Measurements from ENCODE around the gene HERPUD1. TPM values are rescaled to one million over a fixed set of nuclear protein-coding genes. Genes with fewer than 3 reads are reported as not detected.
"Not testable (repeated sequence)": the region's sequence is repeated elsewhere in the genome, so short reads cannot be mapped to it uniquely, and the experiment has no call there.

HERPUD1 gene
- total RNA-seq, 1 donor = 190 TPM

- peaks cover 27% of the 10 kb centered on the region for H3K4me1 ChIP-seq (ENCODE audit: insufficient read depth, low read length)
- peak overlapping the region; percentile 92 for H3K4me3 ChIP-seq (ENCODE audit: insufficient read depth, low read length)
- H3K79me2 ChIP-seq (ENCODE audit: insufficient read depth, low read length) = peaks cover 47% of the 10 kb centered on the region
- peak overlapping the region; percentile 88 for H2AFZ ChIP-seq (ENCODE audit: low read length)
- peaks cover 39% of the 10 kb centered on the region for H4K20me1 ChIP-seq (ENCODE audit: insufficient read depth, low read length)
- peak overlapping the region; percentile 94 for H3K27ac ChIP-seq (ENCODE audit: low read depth, low read length)
- TF ChIP-seq CTCF (IDR thresholded peaks at IDR 0.05; ENCODE audit: extremely low read depth, low read depth, low read length) = no peak
- DNase-seq (ENCODE audit: insufficient read length, low spot score, missing footprints) = peak; percentile 69
- peaks cover 29% of the 10 kb centered on the region for H3K36me3 ChIP-seq (ENCODE audit: insufficient read depth, low read length)
- H3K27me3 ChIP-seq (ENCODE audit: insufficient read depth, low read length) = no peaks in the 10 kb centered on the region
- peak overlapping the region; percentile 78 for H3K4me2 ChIP-seq (ENCODE audit: insufficient read depth, low read length)
- H3K9me3 ChIP-seq (ENCODE audit: low read depth, low read length) = no peaks in the 10 kb centered on the region
Observed at GRCh38 chr16:56931271-56931891, 561 bp upstream of the HERPUD1 start.

- peak overlapping the region; percentile 94 for H3K27ac ChIP-seq (ENCODE audit: low read depth, low read length)
- H4K20me1 ChIP-seq (ENCODE audit: insufficient read depth, low read length) = peaks cover 42% of the 10 kb centered on the region
- H3K4me2 ChIP-seq (ENCODE audit: insufficient read depth, low read length) = peak overlapping the region; percentile 99
- TF ChIP-seq CTCF (IDR thresholded peaks at IDR 0.05; ENCODE audit: extremely low read depth, low read depth, low read length) = no peak
- no peaks in the 10 kb centered on the region for H3K27me3 ChIP-seq (ENCODE audit: insufficient read depth, low read length)
- DNase-seq (ENCODE audit: insufficient read length, low spot score, missing footprints) = peak; percentile 87
- H3K9me3 ChIP-seq (ENCODE audit: low read depth, low read length) = no peaks in the 10 kb centered on the region
- peaks cover 45% of the 10 kb centered on the region for H3K36me3 ChIP-seq (ENCODE audit: insufficient read depth, low read length)
- H3K79me2 ChIP-seq (ENCODE audit: insufficient read depth, low read length) = peaks cover 54% of the 10 kb centered on the region
- H2AFZ ChIP-seq (ENCODE audit: low read length) = peak overlapping the region; percentile 42
- H3K4me3 ChIP-seq (ENCODE audit: insufficient read depth, low read length) = peak overlapping the region; percentile 92
- H3K4me1 ChIP-seq (ENCODE audit: insufficient read depth, low read length) = peaks cover 27% of the 10 kb centered on the region
Observed at GRCh38 chr16:56932721-56933619, 1.0 kb downstream of the HERPUD1 start.

DNA sequence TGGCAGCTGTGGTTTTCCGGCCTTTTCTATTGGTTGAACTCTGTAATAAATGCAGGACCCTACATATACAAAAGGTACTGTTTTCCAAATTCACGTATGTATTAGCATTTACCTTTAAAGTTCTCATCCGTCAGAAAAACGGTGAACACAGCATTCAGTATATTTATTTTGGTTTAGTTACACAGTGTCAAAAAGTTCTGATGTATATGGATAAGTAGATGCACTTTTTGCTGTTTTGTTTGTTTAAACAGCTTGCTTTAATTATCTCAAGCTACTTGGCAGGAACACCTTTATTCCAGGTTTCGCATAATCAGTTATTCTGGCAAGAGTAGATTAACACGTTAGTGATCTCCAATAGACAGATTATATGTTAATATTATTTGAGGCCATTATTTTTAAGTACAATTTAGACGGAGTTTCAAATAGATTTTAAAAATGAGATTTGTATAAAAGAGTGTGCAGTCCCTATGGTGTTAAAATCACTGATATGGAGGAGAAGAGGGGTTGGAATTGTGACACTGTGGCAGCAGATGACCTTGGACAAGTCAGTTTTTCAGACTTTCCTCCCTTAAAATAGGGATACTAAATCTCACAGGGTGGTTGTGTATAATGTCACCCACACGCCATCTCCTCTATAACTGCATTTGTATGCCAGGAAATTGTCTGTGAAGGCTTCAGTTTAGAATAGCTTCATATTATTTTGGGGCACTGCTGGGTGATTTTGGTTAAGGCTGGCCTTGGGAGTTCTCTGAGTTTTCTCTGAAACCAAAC lies 2.1 kb downstream of the HERPUD1 start:
- H3K27me3 ChIP-seq (ENCODE audit: insufficient read depth, low read length) = no peaks in the 10 kb centered on the region
- peak overlapping the region; percentile 94 for H3K27ac ChIP-seq (ENCODE audit: low read depth, low read length)
- H3K4me2 ChIP-seq (ENCODE audit: insufficient read depth, low read length) = peak overlapping the region; percentile 99
- peaks cover 54% of the 10 kb centered on the region for H3K36me3 ChIP-seq (ENCODE audit: insufficient read depth, low read length)
- TF ChIP-seq CTCF (IDR thresholded peaks at IDR 0.05; ENCODE audit: extremely low read depth, low read depth, low read length) = no peak
- H2AFZ ChIP-seq (ENCODE audit: low read length) = no peak overlapping the region
- peaks cover 30% of the 10 kb centered on the region for H3K4me1 ChIP-seq (ENCODE audit: insufficient read depth, low read length)
- peaks cover 56% of the 10 kb centered on the region for H3K79me2 ChIP-seq (ENCODE audit: insufficient read depth, low read length)
- peaks cover 45% of the 10 kb centered on the region for H4K20me1 ChIP-seq (ENCODE audit: insufficient read depth, low read length)
- no peaks in the 10 kb centered on the region for H3K9me3 ChIP-seq (ENCODE audit: low read depth, low read length)
- no peak for DNase-seq (ENCODE audit: insufficient read length, low spot score, missing footprints)
- peak overlapping the region; percentile 92 for H3K4me3 ChIP-seq (ENCODE audit: insufficient read depth, low read length)

DNA sequence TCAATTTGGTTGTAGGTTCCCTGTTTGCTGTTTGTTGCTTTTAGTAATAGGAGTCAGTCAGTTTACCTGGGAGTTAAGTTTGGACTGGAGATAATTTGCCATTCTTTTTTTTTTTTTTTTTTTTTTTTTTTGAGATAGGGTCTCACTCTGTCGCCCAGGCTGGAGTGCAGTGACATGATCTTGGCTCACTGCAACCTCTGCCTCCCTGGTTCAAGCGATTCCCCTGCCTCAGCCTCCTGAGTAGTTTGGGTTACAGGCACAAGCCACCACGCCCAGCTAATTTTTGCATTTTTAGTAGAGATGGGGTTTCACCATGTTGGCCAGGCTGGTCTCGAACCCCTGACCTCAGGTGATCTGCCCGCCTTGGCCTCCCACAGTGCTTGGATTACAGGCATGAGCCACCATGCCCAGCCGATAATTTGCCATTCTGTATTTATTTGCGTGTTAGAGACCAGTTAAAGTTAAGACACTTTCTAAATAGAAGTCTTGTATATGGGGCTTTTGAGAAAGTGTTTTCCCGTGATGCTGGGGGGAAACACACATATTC lies 2.7 kb downstream of the HERPUD1 start:
- not testable (repeated sequence) for H3K9me3 ChIP-seq (ENCODE audit: low read depth, low read length); DNase-seq (ENCODE audit: insufficient read length, low spot score, missing footprints); H3K27me3 ChIP-seq (ENCODE audit: insufficient read depth, low read length); H2AFZ ChIP-seq (ENCODE audit: low read length)
- peak overlapping the region; percentile 94 for H3K27ac ChIP-seq (ENCODE audit: low read depth, low read length)
- peaks cover 61% of the 10 kb centered on the region for H3K36me3 ChIP-seq (ENCODE audit: insufficient read depth, low read length)
- H3K4me3 ChIP-seq (ENCODE audit: insufficient read depth, low read length) = peak overlapping the region; percentile 92
- H3K79me2 ChIP-seq (ENCODE audit: insufficient read depth, low read length) = peaks cover 56% of the 10 kb centered on the region
- peak overlapping the region; percentile 99 for H3K4me2 ChIP-seq (ENCODE audit: insufficient read depth, low read length)
- peaks cover 30% of the 10 kb centered on the region for H3K4me1 ChIP-seq (ENCODE audit: insufficient read depth, low read length)
- peaks cover 52% of the 10 kb centered on the region for H4K20me1 ChIP-seq (ENCODE audit: insufficient read depth, low read length)

All from osteoblast (primary cell).